Glutamatergic neuron (in vitro differentiated cells): ENCODE measurements around the gene CDC45. TPM values are rescaled to one million over a fixed set of nuclear protein-coding genes. Genes with fewer than 3 reads are reported as not detected.

ENCODE experiments used
- DNase-seq: peaks from one replicate; pipeline ENCODE4 v3.0.0; 2022
- H3K27ac Mint-ChIP-seq: one replicate; pipeline ENCODE4 v1.8.0; 2020; ENCODE audit warnings: mild to moderate bottlenecking, mixed read lengths, inconsistent platforms; ENCODE audit not compliant: unreplicated experiment
- H3K27me3 Mint-ChIP-seq: one replicate; pipeline ENCODE4 v1.8.0; 2020; ENCODE audit warnings: mild to moderate bottlenecking, moderate library complexity, mixed read lengths, inconsistent platforms; ENCODE audit not compliant: unreplicated experiment
- H3K36me3 Mint-ChIP-seq: one replicate; pipeline ENCODE4 v1.8.0; 2020; ENCODE audit warnings: mild to moderate bottlenecking, mixed read lengths, inconsistent platforms; ENCODE audit not compliant: unreplicated experiment
- H3K4me1 Mint-ChIP-seq: one replicate; pipeline ENCODE4 v1.8.0; 2020; ENCODE audit warnings: mild to moderate bottlenecking, low read depth, mixed read lengths, inconsistent platforms; ENCODE audit not compliant: unreplicated experiment
- H3K4me3 Mint-ChIP-seq: one replicate; pipeline ENCODE4 v1.8.0; 2020; ENCODE audit warnings: mild to moderate bottlenecking, mixed read lengths, inconsistent platforms; ENCODE audit not compliant: unreplicated experiment
- H3K9me3 Mint-ChIP-seq: one replicate; pipeline ENCODE4 v1.8.0; 2020; ENCODE audit warnings: mild to moderate bottlenecking, moderate library complexity, mixed read lengths, inconsistent platforms; ENCODE audit not compliant: unreplicated experiment
- CTCF ChIP-seq: fragments of 200-600 bp; sonication (generic); IDR thresholded peaks from one replicate; pipeline ENCODE4 v1.5.0; 2021; ENCODE audit not compliant: partially characterized antibody, unreplicated experiment
- total RNA-seq: library from RNA; stranded (reverse); fragmentation: NEBNext Ultra II Directional; extraction: Animal tissue kit (Norgen Biotek cat#: 25700); gene quantifications from one replicate; pipeline ENCODE4 v1.2.1, GENCODE V29; 2021; ENCODE audit not compliant: unreplicated experiment

Gene CDC45
- total RNA-seq, 1 donor from 2014 or later, result 3.5 TPM

DNA sequence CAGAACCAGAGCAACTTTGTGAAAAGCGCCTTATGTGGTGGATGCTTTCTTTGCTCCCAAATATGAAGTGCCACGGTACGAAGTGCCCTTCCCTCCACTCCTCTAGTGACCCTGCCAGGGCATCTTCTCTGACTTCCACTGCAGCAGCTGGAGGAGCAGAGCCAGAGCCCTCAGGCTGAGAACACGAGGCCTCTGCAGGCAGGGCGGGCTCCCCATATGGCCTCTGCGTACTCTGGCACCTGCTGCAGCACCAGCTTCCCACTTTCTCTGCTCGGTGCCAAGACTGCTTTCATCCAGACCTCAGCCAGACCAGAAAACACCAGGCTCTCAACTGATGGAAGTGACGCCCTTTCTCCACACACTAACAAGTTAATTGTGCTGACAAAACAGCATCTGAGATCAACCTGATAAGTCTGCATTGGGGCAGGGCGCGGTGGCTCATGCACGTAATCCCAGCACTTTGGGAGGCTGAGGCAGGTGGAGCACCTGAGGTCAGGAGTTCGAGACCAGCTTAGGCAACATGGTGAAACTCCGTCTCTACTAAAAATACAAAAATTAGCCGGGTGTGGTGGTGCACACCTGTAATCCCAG is 13.5 kb upstream of the CDC45 start:
- no peak for DNase-seq
- H3K27me3 Mint-ChIP-seq, result peaks cover 8% of the 10 kb centered on the region
- H3K36me3 Mint-ChIP-seq, result no peaks in the 10 kb centered on the region
- H3K4me1 Mint-ChIP-seq, result peaks cover 13% of the 10 kb centered on the region
- peaks cover 2% of the 10 kb centered on the region for H3K9me3 Mint-ChIP-seq
- no peak overlapping the region for H3K4me3 Mint-ChIP-seq
- TF ChIP-seq CTCF, result no peak
- H3K27ac Mint-ChIP-seq, result peak overlapping the region; percentile 22

- no peak for DNase-seq
- no peak for TF ChIP-seq CTCF
- Mint-ChIP-seq H3K27me3 (peaks cover 9% of the 10 kb centered on the region), H3K36me3 (no peaks in the 10 kb centered on the region), H3K4me3 (no peak overlapping the region), H3K4me1 (peaks cover 13% of the 10 kb centered on the region), H3K27ac (no peak overlapping the region), H3K9me3 (peaks cover 2% of the 10 kb centered on the region)
These were observed 12.6 kb upstream of the CDC45 start for GRCh38 chr22:19466848-19467752.

GRCh38 chr22:19467912-19468311 is 11.8 kb upstream of the CDC45 start:
- Mint-ChIP-seq H3K4me3 (no peak overlapping the region), H3K36me3 (no peaks in the 10 kb centered on the region), H3K9me3 (peaks cover 2% of the 10 kb centered on the region), H3K4me1 (peaks cover 10% of the 10 kb centered on the region), H3K27ac (no peak overlapping the region), H3K27me3 (peaks cover 9% of the 10 kb centered on the region)
- DNase-seq, result no peak
- no peak for TF ChIP-seq CTCF

DNA sequence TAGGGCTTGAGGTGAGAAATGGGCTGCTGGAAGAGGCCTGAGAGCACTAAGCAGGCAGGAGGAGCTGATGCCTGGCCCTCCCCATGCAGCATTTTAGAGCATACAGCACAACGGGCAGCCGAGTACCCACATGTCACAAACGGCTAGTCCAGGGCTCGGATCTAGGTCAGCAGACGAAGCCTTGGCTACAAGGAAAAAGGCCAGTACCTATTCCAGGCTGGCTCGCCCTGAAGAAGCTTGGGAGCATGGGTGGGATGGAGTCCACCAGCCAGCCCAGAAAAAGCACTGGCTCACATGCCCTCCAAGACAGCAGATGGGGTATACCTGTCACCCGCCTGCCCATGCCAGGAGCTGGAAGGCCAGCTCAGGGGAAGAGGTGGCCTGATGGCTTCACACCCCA is 10.3 kb upstream of the CDC45 start:
- Mint-ChIP-seq H3K27ac (no peak overlapping the region), H3K4me3 (no peak overlapping the region), H3K36me3 (no peaks in the 10 kb centered on the region), H3K27me3 (peaks cover 9% of the 10 kb centered on the region), H3K4me1 (peaks cover under 1% of the 10 kb centered on the region), H3K9me3 (no peaks in the 10 kb centered on the region)
- DNase-seq, result no peak
- TF ChIP-seq CTCF, result no peak

GRCh38 chr22:19470010-19470409 is 9.7 kb upstream of the CDC45 start:
- H3K27ac Mint-ChIP-seq, result no peak overlapping the region
- no peak for DNase-seq
- peaks cover 9% of the 10 kb centered on the region for H3K27me3 Mint-ChIP-seq
- no peaks in the 10 kb centered on the region for H3K36me3 Mint-ChIP-seq
- no peak for TF ChIP-seq CTCF
- no peak overlapping the region for H3K4me3 Mint-ChIP-seq
- H3K4me1 Mint-ChIP-seq, result no peaks in the 10 kb centered on the region
- H3K9me3 Mint-ChIP-seq, result no peaks in the 10 kb centered on the region
